Measurements from ENCODE around the gene LAMA5. TPM values are rescaled to one million over a fixed set of nuclear protein-coding genes. Genes with fewer than 3 reads are reported as not detected.

The LAMA5 gene
- total RNA-seq, 2 experiments from 2014 or later: 0.33 to 0.63 TPM

DNA sequence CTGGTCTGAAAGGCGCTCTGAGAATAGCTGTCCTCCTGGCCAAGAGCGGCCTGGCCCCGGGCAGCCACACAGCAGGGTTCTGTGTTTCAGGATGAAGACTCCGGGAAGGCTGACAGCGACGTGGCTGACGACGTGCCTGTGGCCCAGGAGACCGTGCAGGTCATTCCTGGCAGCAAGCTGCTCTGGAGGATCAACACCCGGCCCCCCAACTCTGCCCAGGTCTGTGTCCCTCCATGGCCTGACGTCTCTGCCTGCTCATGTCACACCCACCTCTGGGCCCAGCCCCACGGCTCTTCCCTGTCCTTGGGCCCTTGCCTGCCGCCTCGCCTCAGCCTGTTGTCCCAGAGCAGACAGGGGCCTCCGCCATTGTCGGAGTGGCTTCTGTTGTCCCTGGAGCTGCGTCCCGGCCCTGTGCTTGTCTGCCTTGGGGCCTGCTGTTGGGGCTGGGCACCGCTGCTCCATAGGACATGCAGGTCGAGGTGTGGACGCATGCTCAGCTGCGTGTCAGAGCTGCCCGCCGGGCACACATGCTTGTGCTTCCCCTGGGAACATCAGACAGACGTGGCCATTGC, 80.5 kb downstream of the LAMA5 start:
- POLR2A ChIA-PET: no interaction called here
- H3K27ac Mint-ChIP-seq: no peak overlapping the region
- H3K9me3 Mint-ChIP-seq: no peaks in the 10 kb centered on the region
- peaks cover 5% of the 10 kb centered on the region for H3K4me1 Mint-ChIP-seq
- no peaks in the 10 kb centered on the region for H3K27me3 Mint-ChIP-seq
- no peak overlapping the region for H3K4me3 Mint-ChIP-seq
- no peak for DNase-seq
- CTCF ChIA-PET: no interaction called here
- peaks cover 16% of the 10 kb centered on the region for H3K36me3 Mint-ChIP-seq (ENCODE audit: low read depth)

DNA sequence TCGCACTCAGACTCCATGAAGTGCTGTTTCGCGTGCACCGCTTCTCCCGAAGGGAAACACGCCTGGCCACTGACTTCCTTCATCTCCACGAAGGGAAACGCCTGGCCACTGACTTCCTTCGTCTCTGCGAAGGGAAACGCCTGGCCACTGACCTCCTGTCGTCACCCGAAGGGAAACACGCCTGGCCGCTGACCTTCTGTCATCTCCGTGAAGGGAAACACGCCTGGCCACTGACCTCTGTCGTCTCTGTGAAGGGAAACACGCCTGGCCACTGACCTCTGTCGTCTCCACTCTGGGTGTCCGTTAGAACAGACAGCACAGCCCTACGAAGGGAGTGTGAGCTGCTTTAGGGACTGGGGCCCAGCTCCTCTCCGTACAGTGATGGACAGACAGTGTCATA, 81.4 kb downstream of the LAMA5 start:
- Mint-ChIP-seq H3K36me3 (ENCODE audit: low read depth) (peaks cover 17% of the 10 kb centered on the region), H3K9me3 (no peaks in the 10 kb centered on the region), H3K27ac (no peak overlapping the region), H3K4me1 (no peaks in the 10 kb centered on the region), H3K27me3 (no peaks in the 10 kb centered on the region), H3K4me3 (no peak overlapping the region)
- no peak for DNase-seq
- ChIA-PET POLR2A (no interaction called here), CTCF (no interaction called here)

DNA sequence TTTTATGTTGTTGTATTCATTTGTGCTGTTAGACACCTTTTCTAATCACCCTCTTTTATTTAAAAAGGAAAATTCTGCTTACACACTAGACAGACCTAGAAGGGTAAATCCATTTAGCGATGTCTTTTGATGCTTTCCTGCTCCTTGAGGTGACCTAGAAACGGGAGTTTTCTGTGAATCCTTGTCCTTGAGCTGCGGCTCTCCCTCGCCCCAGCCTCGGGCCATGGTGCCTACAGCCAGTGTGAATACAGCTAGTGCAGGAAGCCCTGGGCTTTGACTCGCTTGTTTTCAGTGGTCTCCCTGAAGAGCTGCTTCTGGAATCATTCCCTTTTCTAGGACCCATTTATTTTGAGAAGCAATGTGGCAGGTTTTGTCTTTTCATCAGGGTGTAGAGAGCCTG, 82.0 kb downstream of the LAMA5 start:
- no peaks in the 10 kb centered on the region for H3K4me1 Mint-ChIP-seq
- H3K4me3 Mint-ChIP-seq: no peak overlapping the region
- ChIA-PET CTCF (no interaction called here), POLR2A (no interaction called here)
- H3K9me3 Mint-ChIP-seq: no peaks in the 10 kb centered on the region
- H3K27me3 Mint-ChIP-seq: no peaks in the 10 kb centered on the region
- peaks cover 17% of the 10 kb centered on the region for H3K36me3 Mint-ChIP-seq (ENCODE audit: low read depth)
- DNase-seq: no peak
- H3K27ac Mint-ChIP-seq: no peak overlapping the region

DNA sequence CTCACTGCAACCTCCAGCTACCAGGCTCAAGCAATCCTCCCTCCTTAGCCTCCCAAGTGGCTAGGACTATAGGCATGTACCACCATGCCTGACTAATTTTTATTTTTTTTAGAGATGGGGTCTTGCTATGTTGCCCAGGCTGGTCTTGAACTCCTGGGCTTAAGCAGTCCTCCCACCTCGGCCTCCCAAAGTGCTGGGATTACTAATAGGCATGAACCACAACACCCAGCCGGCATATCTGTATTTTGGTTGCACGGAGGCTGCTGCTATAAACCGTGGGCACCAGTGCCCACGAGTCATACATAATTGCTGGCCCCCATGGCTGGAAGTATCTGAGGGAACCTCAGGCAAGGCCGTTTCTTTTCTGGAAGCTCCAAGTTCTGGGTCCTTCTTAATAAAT, 82.7 kb downstream of the LAMA5 start:
- H3K36me3 Mint-ChIP-seq (ENCODE audit: low read depth): peaks cover 17% of the 10 kb centered on the region
- ChIA-PET POLR2A (no interaction called here), CTCF (no interaction called here)
- H3K27me3 Mint-ChIP-seq: no peaks in the 10 kb centered on the region
- no peak overlapping the region for H3K27ac Mint-ChIP-seq
- H3K4me3 Mint-ChIP-seq: no peak overlapping the region
- no peaks in the 10 kb centered on the region for H3K4me1 Mint-ChIP-seq
- no peaks in the 10 kb centered on the region for H3K9me3 Mint-ChIP-seq
- no peak for DNase-seq

DNA sequence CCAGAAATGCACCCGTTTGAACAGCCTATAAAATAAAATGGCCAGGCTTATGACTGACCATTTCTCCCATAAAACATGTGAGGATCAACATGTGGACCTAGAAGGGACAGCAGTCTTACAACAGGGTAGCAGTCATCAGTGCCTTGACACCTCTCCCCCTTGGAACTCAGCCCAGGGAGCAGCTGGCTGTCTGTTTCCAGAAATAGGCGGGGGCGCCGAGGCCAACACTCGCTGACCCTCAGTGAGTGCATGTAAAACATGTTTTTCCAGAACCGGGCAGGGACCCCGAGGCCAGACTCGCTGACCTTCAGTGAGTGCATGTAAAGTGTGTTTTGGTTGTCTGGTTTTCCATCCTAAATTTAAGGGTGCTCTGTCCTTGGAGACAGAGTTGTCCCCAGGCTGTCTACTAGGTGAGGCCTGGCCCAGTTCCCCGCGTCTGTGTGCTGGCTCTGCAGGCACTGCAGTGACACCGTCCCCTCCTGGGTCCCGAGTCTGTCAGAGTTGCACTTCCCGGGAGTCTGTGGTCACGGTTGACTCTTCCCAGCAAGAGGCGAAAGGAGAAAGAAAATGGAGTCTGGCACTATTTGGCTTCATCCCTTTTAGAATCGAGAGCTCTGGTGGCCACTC, 84.1 kb downstream of the LAMA5 start:
- ChIA-PET CTCF (no interaction called here), POLR2A (no interaction called here)
- no peak overlapping the region for H3K27ac Mint-ChIP-seq
- peaks cover 20% of the 10 kb centered on the region for H3K36me3 Mint-ChIP-seq (ENCODE audit: low read depth)
- DNase-seq: no peak
- H3K27me3 Mint-ChIP-seq: no peaks in the 10 kb centered on the region
- no peak overlapping the region for H3K4me3 Mint-ChIP-seq
- H3K4me1 Mint-ChIP-seq: no peaks in the 10 kb centered on the region
- no peaks in the 10 kb centered on the region for H3K9me3 Mint-ChIP-seq

DNA sequence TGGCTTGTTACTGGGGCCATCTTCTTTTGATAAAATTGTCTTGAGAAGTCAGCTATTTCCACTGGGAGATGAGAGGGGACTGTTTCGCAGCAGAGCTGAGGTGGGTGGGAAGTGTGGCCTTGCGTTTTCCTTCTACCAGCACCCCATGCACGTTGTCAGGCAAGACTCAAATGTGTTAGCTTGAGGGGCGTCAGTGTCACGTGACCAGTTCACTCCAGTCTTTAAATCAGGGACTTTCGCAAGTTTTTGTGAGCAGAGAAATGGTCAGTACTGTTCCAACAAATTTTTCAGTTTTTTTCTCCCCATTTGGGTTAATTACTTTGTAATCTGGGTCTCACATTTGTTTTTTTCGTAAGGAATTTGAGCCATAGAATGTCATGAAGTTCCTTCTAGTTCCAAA, 85.0 kb downstream of the LAMA5 start:
- POLR2A ChIA-PET: no interaction called here
- no peak for DNase-seq
- H3K27ac Mint-ChIP-seq: no peak overlapping the region
- no peak overlapping the region for H3K4me3 Mint-ChIP-seq
- H3K36me3 Mint-ChIP-seq (ENCODE audit: low read depth): peaks cover 20% of the 10 kb centered on the region
- H3K9me3 Mint-ChIP-seq: no peaks in the 10 kb centered on the region
- H3K4me1 Mint-ChIP-seq: no peaks in the 10 kb centered on the region
- CTCF ChIA-PET: no interaction called here
- H3K27me3 Mint-ChIP-seq: no peaks in the 10 kb centered on the region

DNA sequence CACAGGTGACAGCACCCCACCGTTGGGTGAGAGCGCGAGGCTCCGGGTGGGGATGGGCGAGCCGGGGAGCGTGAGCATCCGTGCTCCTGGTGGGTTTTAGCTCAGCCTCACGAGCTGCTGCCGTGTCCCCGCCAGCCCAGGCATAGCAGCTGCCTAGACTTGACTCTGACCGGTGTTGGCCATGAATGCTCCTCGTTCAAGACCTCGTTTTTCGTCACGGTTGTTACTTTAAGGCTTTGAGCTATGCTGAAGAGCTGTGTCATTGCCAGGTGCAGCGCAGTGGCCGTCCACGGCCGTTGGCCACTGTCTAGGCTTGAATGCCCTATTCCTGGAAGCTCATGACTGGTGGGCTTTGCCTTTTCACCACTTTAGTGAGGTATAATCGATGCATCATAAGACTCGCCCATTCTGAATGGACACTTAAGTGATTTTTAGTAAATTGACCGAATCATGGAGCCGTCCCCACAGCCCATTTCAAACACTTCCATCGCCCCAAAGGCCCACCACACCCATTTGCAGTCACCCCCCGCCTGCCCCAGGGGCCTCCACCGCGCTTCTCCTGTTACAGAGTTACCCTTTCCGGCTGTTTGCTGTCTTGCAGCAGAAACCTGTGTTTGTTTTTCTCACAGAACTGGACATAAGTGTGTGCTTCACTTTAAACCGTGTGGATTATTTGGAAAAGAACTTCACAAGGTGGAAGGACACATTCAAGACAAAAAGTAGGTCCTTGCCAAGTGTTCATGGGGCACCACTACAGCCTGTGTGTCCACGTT, 85.8 kb downstream of the LAMA5 start:
- H3K27ac Mint-ChIP-seq: no peak overlapping the region
- no peaks in the 10 kb centered on the region for H3K9me3 Mint-ChIP-seq
- DNase-seq: no peak
- no peaks in the 10 kb centered on the region for H3K4me1 Mint-ChIP-seq
- H3K36me3 Mint-ChIP-seq (ENCODE audit: low read depth): peaks cover 17% of the 10 kb centered on the region
- ChIA-PET POLR2A (no interaction called here), CTCF (no interaction called here)
- H3K27me3 Mint-ChIP-seq: no peaks in the 10 kb centered on the region
- no peak overlapping the region for H3K4me3 Mint-ChIP-seq

DNA sequence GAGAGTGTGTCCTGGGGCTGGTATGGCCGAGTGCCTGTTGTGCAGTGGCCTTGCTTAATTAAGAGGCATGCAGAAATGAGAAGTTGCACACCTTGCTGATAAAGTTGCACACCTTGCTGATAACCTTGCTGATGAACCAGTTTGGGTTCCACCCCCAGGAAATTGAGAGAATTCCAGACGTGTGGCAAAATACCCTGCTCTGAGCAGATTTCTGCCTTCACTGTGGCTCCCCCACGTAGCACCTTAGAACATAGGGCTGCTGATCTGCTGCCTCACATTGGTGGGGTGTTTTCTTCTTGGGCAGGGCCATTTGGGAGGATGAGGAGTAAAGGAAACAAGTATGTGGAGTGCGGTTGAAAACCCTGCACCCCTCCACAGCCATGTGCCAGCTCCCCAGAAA, 86.8 kb downstream of the LAMA5 start:
- Mint-ChIP-seq H3K36me3 (ENCODE audit: low read depth) (peaks cover 17% of the 10 kb centered on the region), H3K9me3 (no peaks in the 10 kb centered on the region), H3K27ac (no peak overlapping the region), H3K4me3 (no peak overlapping the region), H3K27me3 (no peaks in the 10 kb centered on the region), H3K4me1 (no peaks in the 10 kb centered on the region)
- CTCF ChIA-PET: no interaction called here
- no peak for DNase-seq
- POLR2A ChIA-PET: no interaction called here

DNA sequence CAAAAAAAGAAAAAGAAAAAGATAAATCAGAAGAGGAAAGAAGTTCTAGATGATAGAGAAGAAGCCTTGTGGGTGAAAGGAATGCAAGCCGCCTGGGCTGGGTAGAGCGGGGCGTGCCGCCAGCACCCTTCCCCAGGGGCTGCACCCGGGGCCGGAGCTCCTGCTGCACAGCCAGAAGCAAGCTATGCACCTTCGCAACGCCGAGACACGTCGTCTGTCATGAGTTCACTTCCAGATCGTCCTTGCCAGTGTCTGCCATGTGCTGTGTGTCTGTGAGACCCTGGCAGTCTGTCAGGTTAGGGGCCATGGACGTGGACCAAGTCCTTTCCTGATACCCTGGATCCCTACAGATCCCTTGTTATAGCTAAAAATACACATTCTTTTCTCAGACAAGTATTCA, 89.9 kb downstream of the LAMA5 start:
- CTCF ChIA-PET: no interaction called here
- no peaks in the 10 kb centered on the region for H3K4me1 Mint-ChIP-seq
- no peaks in the 10 kb centered on the region for H3K9me3 Mint-ChIP-seq

DNA sequence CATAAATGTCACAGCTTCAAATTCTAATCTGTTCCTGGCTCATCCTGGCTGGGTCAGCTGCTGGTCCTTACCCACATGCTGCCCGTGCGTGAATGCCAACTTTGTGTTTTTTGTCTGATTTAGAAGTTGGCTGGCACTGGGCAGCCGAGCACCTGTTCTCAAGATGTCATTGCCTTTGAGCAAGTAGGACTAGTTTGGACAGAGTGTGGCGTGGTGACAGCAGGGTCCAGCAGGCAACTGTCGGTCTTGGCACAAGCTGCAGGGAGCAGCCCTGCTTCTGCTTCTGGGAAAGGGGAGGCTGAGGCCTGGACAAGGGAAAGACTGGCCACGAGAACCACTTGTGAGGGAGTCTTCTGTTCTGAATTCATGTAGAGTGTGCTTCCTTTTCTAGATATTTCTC, 90.7 kb downstream of the LAMA5 start:
- POLR2A ChIA-PET: no interaction called here
- Mint-ChIP-seq H3K9me3 (no peaks in the 10 kb centered on the region), H3K27me3 (no peaks in the 10 kb centered on the region), H3K4me1 (no peaks in the 10 kb centered on the region), H3K36me3 (ENCODE audit: low read depth) (peaks cover 22% of the 10 kb centered on the region), H3K27ac (no peak overlapping the region), H3K4me3 (no peak overlapping the region)
- DNase-seq: no peak
- CTCF ChIA-PET: no interaction called here

More for the DNA sequence above, 89.9 kb downstream of the LAMA5 start:
- Mint-ChIP-seq H3K27me3 (no peaks in the 10 kb centered on the region), H3K36me3 (ENCODE audit: low read depth) (peaks cover 26% of the 10 kb centered on the region), H3K27ac (no peak overlapping the region), H3K4me3 (no peak overlapping the region)
- POLR2A ChIA-PET: no interaction called here
- no peak for DNase-seq

DNA sequence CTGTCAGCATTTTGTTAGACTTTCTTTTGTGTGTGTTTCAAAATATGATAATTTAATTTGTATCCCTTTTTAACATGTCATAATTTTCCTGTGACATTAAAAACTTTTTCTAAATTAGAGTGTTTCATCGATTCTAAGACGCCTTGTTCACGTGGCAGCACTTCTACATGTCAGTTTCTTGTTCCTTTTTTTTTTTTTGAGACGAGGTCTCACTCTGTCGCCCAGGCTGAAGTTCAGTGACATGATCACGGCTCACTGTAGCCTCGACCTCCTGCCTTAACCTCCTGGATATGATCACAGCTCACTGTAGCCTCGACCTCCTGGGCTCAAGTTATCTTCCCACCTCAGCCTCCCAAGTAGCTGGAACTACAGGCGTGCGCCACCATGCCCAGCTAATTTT, 91.9 kb downstream of the LAMA5 start:
- Mint-ChIP-seq H3K27me3 (no peaks in the 10 kb centered on the region), H3K27ac (no peak overlapping the region), H3K36me3 (ENCODE audit: low read depth) (peaks cover 20% of the 10 kb centered on the region), H3K4me3 (no peak overlapping the region), H3K9me3 (no peaks in the 10 kb centered on the region), H3K4me1 (no peaks in the 10 kb centered on the region)
- no peak for DNase-seq
- POLR2A ChIA-PET: no interaction called here
- CTCF ChIA-PET: no interaction called here

DNA sequence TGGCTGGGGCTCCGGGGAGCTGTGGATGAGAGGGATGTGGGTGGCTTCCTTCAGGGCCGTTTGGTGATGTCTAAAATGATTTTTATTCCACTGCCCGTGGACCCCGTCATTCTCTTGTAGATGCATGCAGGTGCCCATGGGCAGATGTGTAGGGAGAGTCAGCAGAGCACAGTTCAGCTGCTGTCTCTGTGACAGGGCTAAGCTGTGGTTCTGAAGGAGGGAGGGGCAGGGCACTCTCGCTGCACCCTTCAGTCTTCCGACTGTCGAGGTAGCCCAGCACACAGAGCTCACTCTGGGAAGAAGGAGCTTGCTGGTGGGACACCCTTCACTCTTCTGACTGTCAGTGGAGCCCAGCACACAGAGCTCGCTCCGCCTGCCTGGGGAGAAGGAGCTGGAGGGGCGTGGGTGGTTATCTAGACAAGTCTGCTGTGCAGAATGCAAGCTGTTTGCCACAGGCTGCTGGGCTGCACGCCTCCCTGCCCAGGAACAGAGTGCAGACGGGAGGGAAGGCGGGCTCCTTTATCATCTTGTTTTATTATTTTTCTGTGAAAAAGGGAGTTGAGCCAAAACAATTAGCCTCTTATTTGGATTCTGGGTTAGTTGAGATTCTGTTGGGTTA, 92.7 kb downstream of the LAMA5 start:
- Mint-ChIP-seq H3K27ac (no peak overlapping the region), H3K9me3 (no peaks in the 10 kb centered on the region), H3K36me3 (ENCODE audit: low read depth) (peaks cover 20% of the 10 kb centered on the region), H3K4me3 (no peak overlapping the region), H3K27me3 (no peaks in the 10 kb centered on the region), H3K4me1 (no peaks in the 10 kb centered on the region)
- no peak for DNase-seq
- ChIA-PET CTCF (no interaction called here), POLR2A (no interaction called here)

DNA sequence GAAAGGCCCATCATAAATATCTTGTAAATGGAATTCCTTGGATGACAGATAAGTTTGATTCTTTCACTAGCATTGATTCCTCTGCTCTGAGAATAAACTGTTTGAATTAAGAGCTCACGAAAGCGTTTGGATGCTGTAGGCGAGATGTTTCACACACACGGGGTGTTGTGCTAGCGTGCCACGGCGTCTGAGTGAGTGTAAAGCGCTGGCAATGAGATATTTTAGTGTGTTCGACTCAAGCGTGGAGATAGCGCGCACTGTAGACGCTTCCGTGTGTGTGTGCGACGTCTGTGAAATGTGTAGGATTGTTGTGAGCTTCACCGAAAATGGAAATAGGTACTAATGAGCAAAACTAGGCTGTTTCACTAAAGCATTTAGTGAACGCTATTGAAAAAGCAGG, 93.7 kb downstream of the LAMA5 start:
- Mint-ChIP-seq H3K4me3 (no peak overlapping the region), H3K4me1 (no peaks in the 10 kb centered on the region), H3K27ac (no peak overlapping the region), H3K36me3 (ENCODE audit: low read depth) (peaks cover 16% of the 10 kb centered on the region), H3K27me3 (no peaks in the 10 kb centered on the region), H3K9me3 (no peaks in the 10 kb centered on the region)
- ChIA-PET CTCF (no interaction called here), POLR2A (no interaction called here)
- DNase-seq: no peak

DNA sequence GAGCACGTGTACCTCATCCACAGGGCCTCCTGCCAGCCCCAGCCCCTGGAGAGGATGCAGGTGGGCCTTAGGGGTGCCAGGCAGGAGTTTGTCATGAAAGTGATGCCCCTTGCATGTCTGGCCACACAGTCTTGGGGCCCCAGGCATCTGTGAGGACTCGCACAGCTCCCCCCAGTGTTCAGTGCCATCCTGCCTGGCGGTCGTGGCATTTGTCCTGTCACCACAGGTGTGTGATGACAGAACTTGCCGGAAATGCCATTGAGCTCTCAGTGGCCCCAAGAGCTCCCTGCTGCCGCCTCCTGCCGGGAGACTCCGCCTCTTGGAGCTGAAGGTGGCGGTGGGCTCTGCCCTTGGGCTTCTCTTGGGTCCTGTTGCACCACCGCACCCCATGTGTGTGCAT, 94.9 kb downstream of the LAMA5 start:
- DNase-seq: no peak
- POLR2A ChIA-PET: no interaction called here
- no peaks in the 10 kb centered on the region for H3K4me1 Mint-ChIP-seq
- H3K27ac Mint-ChIP-seq: no peak overlapping the region
- CTCF ChIA-PET: no interaction called here
- H3K36me3 Mint-ChIP-seq (ENCODE audit: low read depth): peaks cover 16% of the 10 kb centered on the region
- no peak overlapping the region for H3K4me3 Mint-ChIP-seq
- no peaks in the 10 kb centered on the region for H3K27me3 Mint-ChIP-seq
- no peaks in the 10 kb centered on the region for H3K9me3 Mint-ChIP-seq
